ENCODE data around the gene RIPPLY1.

RIPPLY1 gene

GRCh38 chrX:106903291-106903824 lies at the start of gene RIPPLY1:
TSS of gene RIPPLY1 (minus strand) at chrX:106903341. CDS start at chrX:106903287, 54 bp downstream.
- DNase-seq: no peak

GRCh38 chrX:106952538-106952937 lies 49.4 kb upstream of the RIPPLY1 start:
- DNase-seq: no peak

- DNase-seq: no peak
Observed at GRCh38 chrX:106952089-106952488, 48.9 kb upstream of the RIPPLY1 start.

- DNase-seq: no peak
Observed at GRCh38 chrX:106951230-106951629, 48.1 kb upstream of the RIPPLY1 start.

GRCh38 chrX:106950381-106950780 lies 47.2 kb upstream of the RIPPLY1 start:
- DNase-seq: no peak

GRCh38 chrX:106949366-106949765 lies 46.2 kb upstream of the RIPPLY1 start:
- no peak for DNase-seq

- DNase-seq: no peak
Observed at GRCh38 chrX:106948641-106949040, 45.5 kb upstream of the RIPPLY1 start.

- DNase-seq: no peak
Observed at GRCh38 chrX:106946464-106946863, 43.3 kb upstream of the RIPPLY1 start.

- DNase-seq: no peak
Observed at GRCh38 chrX:106940068-106940467, 36.9 kb upstream of the RIPPLY1 start.

GRCh38 chrX:106939566-106939965 lies 36.4 kb upstream of the RIPPLY1 start:
- DNase-seq: no peak

- no peak for DNase-seq
Observed at GRCh38 chrX:106936246-106936645, 33.1 kb upstream of the RIPPLY1 start.

GRCh38 chrX:106935175-106935574 lies 32.0 kb upstream of the RIPPLY1 start:
- no peak for DNase-seq

GRCh38 chrX:106933538-106933961 lies 30.4 kb upstream of the RIPPLY1 start:
- DNase-seq: no peak

- DNase-seq: no peak
Observed at GRCh38 chrX:106932960-106933537, 29.9 kb upstream of the RIPPLY1 start.

- no peak for DNase-seq
Observed at GRCh38 chrX:106932492-106932923, 29.4 kb upstream of the RIPPLY1 start.

GRCh38 chrX:106931831-106932491 lies 28.8 kb upstream of the RIPPLY1 start:
- DNase-seq: no peak

GRCh38 chrX:106928227-106928626 lies 25.1 kb upstream of the RIPPLY1 start:
- no peak for DNase-seq

- no peak for DNase-seq
Observed at GRCh38 chrX:106927700-106928099, 24.6 kb upstream of the RIPPLY1 start.

GRCh38 chrX:106927023-106927422 lies 23.9 kb upstream of the RIPPLY1 start:
- no peak for DNase-seq

- no peak for DNase-seq
Observed at GRCh38 chrX:106921637-106922036, 18.5 kb upstream of the RIPPLY1 start.

GRCh38 chrX:106919932-106920452 lies 16.9 kb upstream of the RIPPLY1 start, which contains the start of gene CLDN2:
TSS of gene CLDN2 (plus strand) at chrX:106920402. CDS start at chrX:106928229, 7,827 bp downstream.
- no peak for DNase-seq

GRCh38 chrX:106917830-106918500 lies 14.8 kb upstream of the RIPPLY1 start:
- DNase-seq: peak in 1 of 2 donors; percentile 30

GRCh38 chrX:106912864-106913263 lies 9.7 kb upstream of the RIPPLY1 start:
- no peak for DNase-seq

All from CD4-positive, alpha-beta T cell treated with Interferon alpha-2 for 1 hour (primary cell).